Forelimb muscle (tissue), 1 donor: ENCODE measurements around the gene ERBB4. TPM values are rescaled to one million over a fixed set of nuclear protein-coding genes. Genes with fewer than 3 reads are reported as not detected.

Experiments used
- DNase-seq: peaks from one replicate; pipeline ENCODE4 v3.0.0-alpha.2; 2013; ENCODE audit warnings: low read depth
- polyA plus RNA-seq: library from polyadenylated mRNA; unstranded; fragments of 120-200 nt; gene quantifications from one replicate; pipeline ENCODE4 v1.2.1, GENCODE V29; 2013; ENCODE audit not compliant: insufficient read length

The ERBB4 gene
- polyA plus RNA-seq, 1 donor = 8.8 TPM

GRCh38 chr2:211477537-211478275 is 1060.9 kb downstream of the ERBB4 start:
- no peak for DNase-seq

GRCh38 chr2:211473116-211473515 is 1065.5 kb downstream of the ERBB4 start:
- DNase-seq = no peak

GRCh38 chr2:211469664-211470059 is 1068.9 kb downstream of the ERBB4 start:
- DNase-seq = no peak

GRCh38 chr2:211468877-211469663 is 1069.5 kb downstream of the ERBB4 start:
- DNase-seq = no peak

- DNase-seq = no peak
Observed at GRCh38 chr2:211468217-211468616, 1070.4 kb downstream of the ERBB4 start.

- no peak for DNase-seq
Observed at GRCh38 chr2:211463397-211463796, 1075.2 kb downstream of the ERBB4 start.

GRCh38 chr2:211458974-211459373 is 1079.6 kb downstream of the ERBB4 start:
- DNase-seq = no peak

GRCh38 chr2:211457325-211457724 is 1081.3 kb downstream of the ERBB4 start:
- no peak for DNase-seq

- peak; percentile 48 for DNase-seq
Observed at GRCh38 chr2:211455216-211455841, 1083.3 kb downstream of the ERBB4 start.

GRCh38 chr2:211454679-211455078 is 1083.9 kb downstream of the ERBB4 start:
- no peak for DNase-seq

GRCh38 chr2:211453311-211453887 is 1085.2 kb downstream of the ERBB4 start:
- DNase-seq = no peak

- no peak for DNase-seq
Observed at GRCh38 chr2:211451642-211452041, 1087.0 kb downstream of the ERBB4 start.

GRCh38 chr2:211449819-211450218 is 1088.8 kb downstream of the ERBB4 start:
- no peak for DNase-seq

GRCh38 chr2:211447548-211447947 is 1091.1 kb downstream of the ERBB4 start:
- DNase-seq = no peak

GRCh38 chr2:211440107-211440506 is 1098.5 kb downstream of the ERBB4 start:
- no peak for DNase-seq

GRCh38 chr2:211439011-211439410 is 1099.6 kb downstream of the ERBB4 start:
- DNase-seq = no peak

- no peak for DNase-seq
Observed at GRCh38 chr2:211437396-211437795, 1101.2 kb downstream of the ERBB4 start.

- no peak for DNase-seq
Observed at GRCh38 chr2:211436182-211436581, 1102.4 kb downstream of the ERBB4 start.

GRCh38 chr2:211435331-211435730 is 1103.3 kb downstream of the ERBB4 start:
- DNase-seq = no peak

- DNase-seq = no peak
Observed at GRCh38 chr2:211434773-211435172, 1103.8 kb downstream of the ERBB4 start.

GRCh38 chr2:211429256-211429920 is 1109.2 kb downstream of the ERBB4 start:
- DNase-seq = no peak

GRCh38 chr2:211426240-211426639 is 1112.4 kb downstream of the ERBB4 start:
- DNase-seq = no peak
